IMR-90 (cell line): ENCODE data around the gene WBP1. TPM values are rescaled to one million over a fixed set of nuclear protein-coding genes. Genes with fewer than 3 reads are reported as not detected.

Experiments
- ATAC-seq: fragments of 200-7000 bp; cut with Tn5 transposase; 2 replicates; pipeline ENCODE4 v1.9.1; 2020; ENCODE audit warnings: low read depth, mild to moderate bottlenecking, moderate library complexity
- BruUV-seq: library from RNA; stranded (reverse); fragments of 400-500 nt; replicated peaks from 2 replicates; lab custom pipeline; 2021; lab: Mats Ljungman, UMichigan
- CTCF ChIA-PET: fragments of 300-600 bp; formaldehyde crosslinking; extraction: SDS; loops from one replicate; lab custom pipeline; 2021; ENCODE audit warnings: antibody characterized with exemption; lab: Yijun Ruan, JAX
- POLR2A ChIA-PET: fragments of 300-600 bp; sonication (Branson Sonifier 250); formaldehyde crosslinking; loops from one replicate; lab custom pipeline; 2022; ENCODE audit warnings: antibody characterized with exemption; ENCODE audit not compliant: unreplicated experiment; lab: Charles Lee
- DNase-seq: peaks from one replicate; pipeline ENCODE4 v3.0.0; 2013
- H2AFZ ChIP-seq: replicated peaks from 2 replicates; pipeline ENCODE3; 2013; ENCODE audit warnings: low read length, mild to moderate bottlenecking; ENCODE audit not compliant: poor library complexity
- H2AK5ac ChIP-seq: 2 replicates; pipeline ENCODE4 v1.6.1; 2013; ENCODE audit warnings: low read depth, low read length, inconsistent platforms
- H2AK9ac ChIP-seq: replicated peaks from 2 replicates; pipeline ENCODE3; 2013; ENCODE audit warnings: mild to moderate bottlenecking, low read depth, low read length, moderate library complexity; ENCODE audit not compliant: poor library complexity
- H2BK120ac ChIP-seq: 2 replicates; pipeline ENCODE4 v1.6.1; 2013; ENCODE audit warnings: low read depth, low read length, inconsistent platforms
- H2BK15ac ChIP-seq: 3 replicates; pipeline ENCODE4 v1.6.1; 2013; ENCODE audit warnings: low read depth, low read length, inconsistent platforms
- H2BK20ac ChIP-seq: 2 replicates; pipeline ENCODE4 v1.6.1; 2013; ENCODE audit warnings: low read depth, mild to moderate bottlenecking, inconsistent platforms, low read length, moderate library complexity
- H2BK5ac ChIP-seq: 2 replicates; pipeline ENCODE4 v1.6.1; 2013; ENCODE audit warnings: mild to moderate bottlenecking, low read depth, low read length, inconsistent platforms; ENCODE audit not compliant: poor library complexity, severe bottlenecking
- H3K14ac ChIP-seq: replicated peaks from 2 replicates; pipeline ENCODE4 v1.6.1; 2013; ENCODE audit warnings: low read depth, low read length, inconsistent platforms
- H3K18ac ChIP-seq: 2 replicates; pipeline ENCODE4 v1.6.1; 2013; ENCODE audit warnings: low read depth, low read length, control low read depth
- H3K23ac ChIP-seq: 2 replicates; pipeline ENCODE4 v1.6.1; 2013; ENCODE audit warnings: low read depth, low read length, inconsistent platforms
- H3K27ac ChIP-seq: 2 replicates; pipeline ENCODE4 v1.5.1; 2013; ENCODE audit warnings: mild to moderate bottlenecking, control low read depth, low read length; ENCODE audit not compliant: insufficient read depth
- H3K27me3 ChIP-seq: 2 replicates; pipeline ENCODE4 v1.6.1; 2013; ENCODE audit warnings: low read length; ENCODE audit not compliant: control insufficient read depth, insufficient read depth
- H3K36me3 ChIP-seq: 2 replicates; pipeline ENCODE4 v1.6.1; 2013; ENCODE audit warnings: low read length, mixed read lengths; ENCODE audit not compliant: control insufficient read depth, insufficient read depth
- H3K4ac ChIP-seq: 2 replicates; pipeline ENCODE4 v1.6.1; 2013; ENCODE audit warnings: low read depth, low read length, inconsistent platforms
- H3K4me1 ChIP-seq: 2 replicates; pipeline ENCODE4 v1.6.1; 2013; ENCODE audit warnings: low read length, mixed read lengths; ENCODE audit not compliant: control insufficient read depth, insufficient read depth
- H3K4me2 ChIP-seq: 2 replicates; pipeline ENCODE4 v1.6.1; 2013; ENCODE audit warnings: low read depth, mild to moderate bottlenecking, control low read depth, low read length, moderate library complexity
- H3K4me3 ChIP-seq: 2 replicates; pipeline ENCODE4 v1.5.1; 2013; ENCODE audit warnings: low read depth, mild to moderate bottlenecking, control low read depth, low read length, moderate library complexity; ENCODE audit not compliant: insufficient read depth
- H3K56ac ChIP-seq: 2 replicates; pipeline ENCODE4 v1.6.1; 2013; ENCODE audit warnings: low read length, inconsistent platforms; ENCODE audit not compliant: insufficient read depth; ENCODE audit errors: extremely low read depth
- H3K79me1 ChIP-seq, 2 experiments: 2 replicates each; pipeline ENCODE4 v1.6.1; 2013; ENCODE audit warnings: low read length in 2 of 2, inconsistent platforms in 1 of 2, low read depth in 1 of 2
- H3K9ac ChIP-seq: 2 replicates; pipeline ENCODE4 v1.6.1; 2013; ENCODE audit warnings: low read depth, low read length, control low read depth
- H3K9me1 ChIP-seq: 2 replicates; pipeline ENCODE4 v1.6.1; 2013; ENCODE audit warnings: low read length, inconsistent platforms; ENCODE audit not compliant: insufficient read depth
- H3K9me3 ChIP-seq: 2 replicates; pipeline ENCODE4 v1.6.1; 2013; ENCODE audit warnings: low read length; ENCODE audit not compliant: control insufficient read depth, insufficient read depth
- H4K20me1 ChIP-seq: 2 replicates; pipeline ENCODE4 v1.6.1; 2013; ENCODE audit warnings: low read length, inconsistent platforms; ENCODE audit not compliant: insufficient read depth
- H4K5ac ChIP-seq: 2 replicates; pipeline ENCODE4 v1.6.1; 2013; ENCODE audit warnings: mild to moderate bottlenecking, low read depth, low read length, control low read depth
- H4K8ac ChIP-seq, 2 experiments: 2 replicates each; pipeline ENCODE4 v1.6.1; 2013; ENCODE audit warnings: low read depth in 2 of 2, low read length in 2 of 2, control low read depth in 1 of 2, inconsistent platforms in 1 of 2
- H4K91ac ChIP-seq: 2 replicates; pipeline ENCODE4 v1.6.1; 2013; ENCODE audit warnings: low read depth, low read length, inconsistent platforms; ENCODE audit not compliant: insufficient read depth
- BHLHE40 ChIP-seq: fragments of 150-350 bp; IDR thresholded peaks from 2 replicates; pipeline ENCODE4 v1.6.1; 2016; ENCODE audit warnings: mild to moderate bottlenecking, low read depth, low read length
- CEBPB ChIP-seq: IDR thresholded peaks from 2 replicates; pipeline ENCODE4 v1.6.1; 2012; ENCODE audit warnings: low read depth, low read length, improper control_type of control experiment
- CHD1 ChIP-seq: IDR thresholded peaks from 2 replicates; pipeline ENCODE4 v1.6.1; 2012; ENCODE audit warnings: low read depth, low read length, improper control_type of control experiment
- FOS ChIP-seq: fragments of 150-350 bp; IDR thresholded peaks from 2 replicates; pipeline ENCODE4 v1.6.1; 2016; ENCODE audit warnings: low read depth, low read length
- MAFK ChIP-seq: IDR thresholded peaks from 2 replicates; pipeline ENCODE4 v1.6.1; 2012; ENCODE audit warnings: low read depth, low read length, improper control_type of control experiment
- MAZ ChIP-seq: IDR thresholded peaks from 2 replicates; pipeline ENCODE4 v1.6.1; 2012; ENCODE audit warnings: low read depth, mild to moderate bottlenecking, low read length, improper control_type of control experiment, moderate library complexity, borderline replicate concordance
- MXI1 ChIP-seq: IDR thresholded peaks from 2 replicates; pipeline ENCODE4 v1.6.1; 2012; ENCODE audit warnings: low read depth, mild to moderate bottlenecking, low read length, moderate library complexity, borderline replicate concordance
- NFE2L2 ChIP-seq: fragments of 150-350 bp; IDR thresholded peaks from 2 replicates; pipeline ENCODE4 v1.6.1; 2016; ENCODE audit warnings: low read depth, mild to moderate bottlenecking, low read length
- POLR2A ChIP-seq: IDR thresholded peaks from 2 replicates; pipeline ENCODE4 v1.6.1; 2012; ENCODE audit warnings: mild to moderate bottlenecking, low read depth, low read length
- RAD21 ChIP-seq: IDR thresholded peaks from 2 replicates; pipeline ENCODE4 v1.6.1; 2012; ENCODE audit warnings: low read length, improper control_type of control experiment
- RCOR1 ChIP-seq: IDR thresholded peaks from 2 replicates; pipeline ENCODE4 v1.6.1; 2012; ENCODE audit warnings: mild to moderate bottlenecking, low read length, improper control_type of control experiment; ENCODE audit not compliant: insufficient replicate concordance
- RFX5 ChIP-seq: IDR thresholded peaks from 2 replicates; pipeline ENCODE4 v1.8.0; 2012; ENCODE audit warnings: low read depth, mild to moderate bottlenecking, low read length, moderate library complexity
- SMC3 ChIP-seq: fragments of 150-350 bp; IDR thresholded peaks from 2 replicates; pipeline ENCODE4 v1.6.1; 2016; ENCODE audit warnings: low read depth, mild to moderate bottlenecking, antibody characterized with exemption, low read length, moderate library complexity
- WGBS, 2 experiments: methylation state at CpG; one replicate each; pipeline versions ENCODE4 v1.1.5 to v1.1.7; 2013; ENCODE audit warnings: missing lambda C conversion rate in 2 of 2; ENCODE audit not compliant: insufficient read length in 1 of 2; ENCODE audit errors: extremely low coverage in 2 of 2; 5-methylcytosine and 5-hydroxymethylcytosine counted together
- dilution Hi-C: fragments of 300-500 bp; cut with HindIII; formaldehyde crosslinking; loops from one replicate; pipeline ENCODE4 v1.14.3; 2018; ENCODE audit warnings: low sequenced_read_pairs; ENCODE audit not compliant: unreplicated experiment
- in situ Hi-C: fragments of 300-500 bp; cut with MboI; formaldehyde crosslinking; loops from 3 replicates; pipeline ENCODE4 v1.14.3; 2019; ENCODE audit warnings: low sequenced_read_pairs, inconsistent platforms, mixed read lengths
- intact Hi-C: fragments of 100-400 bp; cut with micrococcal nuclease; formaldehyde crosslinking; loops from 2 replicates; pipeline ENCODE4 v1.10.0; 2022
- polyA plus RNA-seq, 3 experiments: library from polyadenylated mRNA; depleted of rRNA; stranded (reverse); fragments of >200 nt; gene quantifications; 2 replicates each; pipeline ENCODE4 v1.2.3, GENCODE V29; 2012; ENCODE audit warnings: low replicate concordance in 1 of 3
- total RNA-seq: library from RNA; depleted of rRNA; stranded (reverse); fragments of >200 nt; gene quantifications from 2 replicates; pipeline ENCODE4 v1.2.3, GENCODE V29; 2012
- TF ChIP-seq, protein P1 (sequence below): conservative IDR thresholded peaks from 2 replicates; pipeline ENCODE4 v1.5.1; 2012; ENCODE audit warnings: mild to moderate bottlenecking, low read depth, low read length, improper control_type of control experiment
- TF ChIP-seq, protein P2 (sequence below): fragments of 150-350 bp; IDR thresholded peaks from 2 replicates; pipeline ENCODE4 v1.6.1; 2017; ENCODE audit warnings: mild to moderate bottlenecking, antibody characterized with exemption, low read length, low read depth

The WBP1 gene
- total and polyA plus RNA-seq, 2 of the 4 experiments (the other 2 are of a cell fraction), result 22.9 to 78.5 TPM

DNA sequence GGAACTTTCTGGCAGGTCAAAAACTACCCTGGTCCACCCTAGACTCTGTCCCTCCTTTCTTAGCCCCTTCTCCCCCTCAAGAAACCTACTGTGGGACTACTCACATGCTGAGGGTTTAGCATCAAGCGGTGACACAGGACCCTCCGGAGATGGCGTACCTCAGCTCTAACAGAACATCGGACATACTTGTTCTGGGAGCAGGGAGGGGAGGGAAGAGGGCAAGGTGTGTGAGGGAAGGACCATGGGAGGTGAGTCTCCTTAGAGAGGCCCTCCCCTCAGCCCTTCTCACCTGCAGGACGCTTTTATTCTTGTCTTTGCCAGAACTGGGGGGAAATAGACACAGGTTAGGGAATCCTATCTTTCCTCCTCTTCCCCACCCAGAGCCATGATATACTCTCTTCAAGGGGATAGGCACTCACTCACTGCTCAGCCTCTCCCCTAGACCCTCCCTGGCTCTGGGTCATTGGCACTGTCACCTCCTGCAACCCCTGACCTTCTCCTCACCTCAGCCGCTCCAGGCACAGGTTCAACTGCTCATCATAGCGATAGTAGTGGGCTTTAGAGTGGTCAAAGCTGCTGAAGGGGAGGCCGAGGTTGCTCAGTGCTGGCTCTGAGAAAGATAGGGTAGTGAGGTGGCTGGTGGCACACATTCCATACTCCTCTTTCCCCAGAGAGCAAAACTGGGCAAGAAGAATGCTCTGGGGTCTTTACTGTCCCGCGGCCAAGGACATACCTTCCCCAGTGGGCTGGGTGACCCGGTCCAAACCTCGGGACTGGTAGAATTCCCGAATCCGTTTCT lies 47.4 kb downstream of the WBP1 start:
- Histone ChIP-seq H3K23ac (no peak overlapping the region), H3K9ac (no peak overlapping the region), H3K56ac (no peak overlapping the region), H3K14ac (no peak overlapping the region), H3K79me1 (peaks cover 12 to 40% of the 10 kb centered on the region in 2 experiments), H2AK9ac (no peak overlapping the region), H4K20me1 (no peaks in the 10 kb centered on the region), H3K4me3 (no peak overlapping the region), H2BK5ac (no peak overlapping the region), H4K8ac (no peak overlapping the region), H2AFZ (no peak overlapping the region), H3K27me3 (peaks cover 11% of the 10 kb centered on the region), H2AK5ac (peak overlapping the region; percentile 44), H3K4me1 (peaks cover 18% of the 10 kb centered on the region), H3K4ac (no peak overlapping the region), H4K5ac (no peak overlapping the region), H3K18ac (no peak overlapping the region), H2BK15ac (no peak overlapping the region; the same call in 2 of the 3 replicates), H3K9me1 (peaks cover 9% of the 10 kb centered on the region), H3K4me2 (peak overlapping the region; percentile 43), H2BK20ac (no peak overlapping the region), H4K91ac (no peak overlapping the region), H3K36me3 (peaks cover 16% of the 10 kb centered on the region), H3K9me3 (no peaks in the 10 kb centered on the region), H2BK120ac (no peak overlapping the region), H3K27ac (no peak overlapping the region)
- POLR2A ChIA-PET, result interaction anchor here (0.6 kb wide), 2 partner anchors 12 to 33 kb away, joined by 4 to 7 read pairs; no protein-coding TSS in a partner anchor
- DNase-seq, result no peak
- ATAC-seq, result no peak
- CTCF ChIA-PET, result interaction anchor here (0.7 kb wide), 1 partner anchor 15 kb away, joined by 3 read pairs; no protein-coding TSS in a partner anchor
- intact Hi-C loops, result loop anchor here (2.0 kb wide), 1 partner anchor 49 kb away; the partner anchor contains the start of gene DOK1
- in situ Hi-C loops, result no loop called here
- BruUV-seq, result no TSS peak
- 96% methylated on average over 4 of the region's 14 CpGs; no CpG with 5 or more reads in 1 of the 2 experiments for WGBS, 2 experiments
- dilution Hi-C loops, result no loop called here
- TF ChIP-seq, protein P1, sequence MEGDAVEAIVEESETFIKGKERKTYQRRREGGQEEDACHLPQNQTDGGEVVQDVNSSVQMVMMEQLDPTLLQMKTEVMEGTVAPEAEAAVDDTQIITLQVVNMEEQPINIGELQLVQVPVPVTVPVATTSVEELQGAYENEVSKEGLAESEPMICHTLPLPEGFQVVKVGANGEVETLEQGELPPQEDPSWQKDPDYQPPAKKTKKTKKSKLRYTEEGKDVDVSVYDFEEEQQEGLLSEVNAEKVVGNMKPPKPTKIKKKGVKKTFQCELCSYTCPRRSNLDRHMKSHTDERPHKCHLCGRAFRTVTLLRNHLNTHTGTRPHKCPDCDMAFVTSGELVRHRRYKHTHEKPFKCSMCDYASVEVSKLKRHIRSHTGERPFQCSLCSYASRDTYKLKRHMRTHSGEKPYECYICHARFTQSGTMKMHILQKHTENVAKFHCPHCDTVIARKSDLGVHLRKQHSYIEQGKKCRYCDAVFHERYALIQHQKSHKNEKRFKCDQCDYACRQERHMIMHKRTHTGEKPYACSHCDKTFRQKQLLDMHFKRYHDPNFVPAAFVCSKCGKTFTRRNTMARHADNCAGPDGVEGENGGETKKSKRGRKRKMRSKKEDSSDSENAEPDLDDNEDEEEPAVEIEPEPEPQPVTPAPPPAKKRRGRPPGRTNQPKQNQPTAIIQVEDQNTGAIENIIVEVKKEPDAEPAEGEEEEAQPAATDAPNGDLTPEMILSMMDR, result no peak
- TF ChIP-seq MAFK (no peak), RAD21 (no peak), MXI1 (no peak), NFE2L2 (no peak), MAZ (no peak), CEBPB (no peak), CHD1 (no peak), FOS (no peak), SMC3 (no peak), POLR2A (no peak), RFX5 (no peak), BHLHE40 (no peak), RCOR1 (no peak)
- TF ChIP-seq, protein P2, sequence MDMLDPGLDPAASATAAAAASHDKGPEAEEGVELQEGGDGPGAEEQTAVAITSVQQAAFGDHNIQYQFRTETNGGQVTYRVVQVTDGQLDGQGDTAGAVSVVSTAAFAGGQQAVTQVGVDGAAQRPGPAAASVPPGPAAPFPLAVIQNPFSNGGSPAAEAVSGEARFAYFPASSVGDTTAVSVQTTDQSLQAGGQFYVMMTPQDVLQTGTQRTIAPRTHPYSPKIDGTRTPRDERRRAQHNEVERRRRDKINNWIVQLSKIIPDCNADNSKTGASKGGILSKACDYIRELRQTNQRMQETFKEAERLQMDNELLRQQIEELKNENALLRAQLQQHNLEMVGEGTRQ, result no peak
